Colonic mucosa (tissue), 4 donors: ENCODE results near the gene AGBL1. TPM values are rescaled to one million over a fixed set of nuclear protein-coding genes. Genes with fewer than 3 reads are reported as not detected.

ENCODE experiments used
- DNase-seq: peaks from one replicate; pipeline ENCODE4 v3.0.0-alpha.2; 2020
- H3K27ac ChIP-seq: fragments of 200-600 bp; one replicate; pipeline ENCODE4 v1.8.0; 2021
- H3K27me3 ChIP-seq: fragments of 200-600 bp; one replicate; pipeline ENCODE4 v1.8.0; 2021
- H3K36me3 ChIP-seq: fragments of 200-600 bp; one replicate; pipeline ENCODE4 v1.8.0; 2021
- H3K4me1 ChIP-seq: fragments of 200-600 bp; one replicate; pipeline ENCODE4 v1.8.0; 2021; ENCODE audit warnings: mild to moderate bottlenecking
- H3K4me3 ChIP-seq: fragments of 200-600 bp; one replicate; pipeline ENCODE4 v1.8.0; 2021
- H3K9ac ChIP-seq, 2 donors: one replicate each; pipeline ENCODE4 v1.7.0; 2013; ENCODE audit warnings: control low read depth in 2 of 2, low read depth in 2 of 2, low read length in 2 of 2
- H3K9me3 ChIP-seq: fragments of 200-600 bp; one replicate; pipeline ENCODE4 v1.8.0; 2021
- intact Hi-C: fragments of 100-400 bp; cut with DNase I; formaldehyde crosslinking; loops from one replicate; pipeline ENCODE4 v1.14.1; 2022
- total RNA-seq, 2 donors: library from RNA; stranded (reverse); fragmentation: NEBNext Ultra II Directional in 1 of 2; extraction: Animal tissue kit (Norgen Biotek cat#: 25700) in 1 of 2; gene quantifications; one replicate each; pipeline ENCODE4 v1.2.1, GENCODE V29; 2021
- TF ChIP-seq, protein P1 (sequence below): fragments of 200-600 bp; IDR thresholded peaks from one replicate; pipeline ENCODE4 v1.8.0; 2022; ENCODE audit warnings: antibody characterized with exemption, mild to moderate bottlenecking
- donor health status: healthy.
- donor health status: DM: no; HTN: no; CAD: no.
- donor health status: DM: no; HTN: no; CAD: no.

The AGBL1 gene
- total RNA-seq, 2 donors from 2014 or later, result 0.10 to 0.24 TPM

DNA sequence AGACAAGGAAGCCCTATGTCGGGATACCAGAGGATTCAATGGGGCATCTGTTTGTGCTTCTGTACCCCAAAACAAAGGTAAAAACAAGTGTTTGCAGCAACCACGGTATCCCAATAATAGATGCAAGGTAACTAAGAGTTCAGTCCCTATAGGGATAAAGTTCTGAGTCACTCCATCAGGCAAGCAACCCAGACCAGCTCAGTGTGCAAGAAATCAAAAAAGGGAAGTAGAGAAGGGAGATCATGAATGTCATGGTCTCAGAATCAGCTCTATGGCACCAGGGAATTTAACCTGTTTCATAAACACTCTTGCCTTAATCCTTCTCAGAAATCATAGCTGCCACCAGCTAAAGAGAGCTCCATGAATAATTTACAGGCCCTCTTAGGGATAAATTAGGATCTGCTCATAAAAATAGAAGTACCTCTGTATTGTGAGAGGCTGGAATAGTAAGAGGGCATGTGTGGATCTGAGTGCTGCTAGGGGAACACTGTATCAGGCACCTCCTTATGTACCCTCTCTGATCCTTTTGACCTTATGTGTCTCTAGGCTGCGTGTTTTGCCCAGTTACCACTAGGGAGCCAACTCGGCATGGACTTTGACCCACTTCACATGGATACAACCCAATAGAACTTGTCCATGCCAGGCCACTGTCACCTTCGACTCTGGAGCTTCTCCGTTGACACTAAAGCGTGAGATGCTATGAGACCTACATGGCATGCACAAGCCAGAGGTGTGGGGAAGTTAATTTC lies 754.6 kb downstream of the AGBL1 start:
- intact Hi-C loops, result no loop called here
- TF ChIP-seq, protein P1, sequence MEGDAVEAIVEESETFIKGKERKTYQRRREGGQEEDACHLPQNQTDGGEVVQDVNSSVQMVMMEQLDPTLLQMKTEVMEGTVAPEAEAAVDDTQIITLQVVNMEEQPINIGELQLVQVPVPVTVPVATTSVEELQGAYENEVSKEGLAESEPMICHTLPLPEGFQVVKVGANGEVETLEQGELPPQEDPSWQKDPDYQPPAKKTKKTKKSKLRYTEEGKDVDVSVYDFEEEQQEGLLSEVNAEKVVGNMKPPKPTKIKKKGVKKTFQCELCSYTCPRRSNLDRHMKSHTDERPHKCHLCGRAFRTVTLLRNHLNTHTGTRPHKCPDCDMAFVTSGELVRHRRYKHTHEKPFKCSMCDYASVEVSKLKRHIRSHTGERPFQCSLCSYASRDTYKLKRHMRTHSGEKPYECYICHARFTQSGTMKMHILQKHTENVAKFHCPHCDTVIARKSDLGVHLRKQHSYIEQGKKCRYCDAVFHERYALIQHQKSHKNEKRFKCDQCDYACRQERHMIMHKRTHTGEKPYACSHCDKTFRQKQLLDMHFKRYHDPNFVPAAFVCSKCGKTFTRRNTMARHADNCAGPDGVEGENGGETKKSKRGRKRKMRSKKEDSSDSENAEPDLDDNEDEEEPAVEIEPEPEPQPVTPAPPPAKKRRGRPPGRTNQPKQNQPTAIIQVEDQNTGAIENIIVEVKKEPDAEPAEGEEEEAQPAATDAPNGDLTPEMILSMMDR, result no peak
- no peaks in the 10 kb centered on the region for H3K27me3 ChIP-seq
- H3K4me3 ChIP-seq, result no peak overlapping the region
- DNase-seq, result no peak
- H3K36me3 ChIP-seq, result no peaks in the 10 kb centered on the region
- no peaks in the 10 kb centered on the region for H3K4me1 ChIP-seq
- no peak overlapping the region for H3K9ac ChIP-seq
- no peak overlapping the region for H3K27ac ChIP-seq
- no peaks in the 10 kb centered on the region for H3K9me3 ChIP-seq

DNA sequence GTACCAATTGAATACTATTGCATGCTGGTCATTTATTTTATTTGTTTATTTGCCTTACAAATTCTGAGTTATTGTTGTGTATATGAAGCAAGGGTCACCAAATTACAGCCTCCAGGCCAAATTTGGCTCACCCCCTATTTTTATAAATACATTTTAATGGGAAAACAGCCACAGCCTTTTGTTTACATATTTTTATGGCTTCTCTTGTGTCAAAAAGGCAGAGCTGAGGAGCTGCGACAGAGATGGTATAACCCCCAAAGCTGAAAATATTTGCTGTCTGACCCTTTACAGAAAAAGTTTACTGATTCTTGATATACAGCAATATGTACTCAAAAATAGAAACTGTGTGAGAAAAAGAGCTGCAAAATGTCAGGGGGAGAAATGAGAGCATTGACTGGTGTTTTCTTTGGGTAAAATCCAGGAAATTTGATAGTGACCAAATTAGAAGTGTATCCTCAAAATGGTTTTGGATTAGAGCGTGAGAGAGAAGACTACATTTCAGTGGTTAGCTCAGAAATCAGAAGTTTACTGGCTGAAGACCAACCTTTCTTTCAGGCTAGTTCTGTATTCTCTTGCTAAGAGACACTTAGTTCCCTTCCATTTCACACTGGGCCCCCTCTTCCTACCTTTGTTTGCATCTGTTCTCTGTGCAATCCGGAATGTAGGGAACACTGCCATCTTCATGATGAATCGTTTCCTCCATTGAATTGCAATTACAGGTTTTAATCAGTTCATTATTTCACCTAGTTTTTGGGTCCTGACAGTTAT lies 757.8 kb downstream of the AGBL1 start:
- no peaks in the 10 kb centered on the region for H3K4me1 ChIP-seq
- TF ChIP-seq, protein P1, result no peak
- H3K4me3 ChIP-seq, result no peak overlapping the region
- no peaks in the 10 kb centered on the region for H3K27me3 ChIP-seq
- H3K9me3 ChIP-seq, result no peaks in the 10 kb centered on the region
- intact Hi-C loops, result no loop called here
- H3K9ac ChIP-seq, result no peak overlapping the region
- DNase-seq, result no peak
- H3K27ac ChIP-seq, result no peak overlapping the region
- no peaks in the 10 kb centered on the region for H3K36me3 ChIP-seq

DNA sequence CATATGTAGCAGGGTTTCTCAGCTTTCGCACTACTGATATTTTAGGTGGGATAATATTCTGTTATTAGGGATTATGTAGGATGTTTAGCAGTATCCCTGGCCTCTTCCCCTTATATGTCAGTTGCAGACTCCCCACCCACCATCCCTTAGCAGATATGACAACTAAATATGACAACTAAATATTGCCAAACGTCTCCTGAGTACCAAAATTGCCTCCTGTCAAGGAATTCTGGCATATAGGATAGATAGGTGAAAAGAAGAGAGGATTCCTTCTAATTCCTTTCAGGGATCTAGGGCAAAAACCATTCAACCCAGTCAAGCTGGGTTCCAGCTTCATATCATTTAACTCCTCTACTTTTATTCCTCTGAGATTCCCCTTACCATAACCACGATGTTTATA lies 759.8 kb downstream of the AGBL1 start:
- H3K4me1 ChIP-seq, result no peaks in the 10 kb centered on the region
- no peak for DNase-seq
- intact Hi-C loops, result no loop called here

DNA sequence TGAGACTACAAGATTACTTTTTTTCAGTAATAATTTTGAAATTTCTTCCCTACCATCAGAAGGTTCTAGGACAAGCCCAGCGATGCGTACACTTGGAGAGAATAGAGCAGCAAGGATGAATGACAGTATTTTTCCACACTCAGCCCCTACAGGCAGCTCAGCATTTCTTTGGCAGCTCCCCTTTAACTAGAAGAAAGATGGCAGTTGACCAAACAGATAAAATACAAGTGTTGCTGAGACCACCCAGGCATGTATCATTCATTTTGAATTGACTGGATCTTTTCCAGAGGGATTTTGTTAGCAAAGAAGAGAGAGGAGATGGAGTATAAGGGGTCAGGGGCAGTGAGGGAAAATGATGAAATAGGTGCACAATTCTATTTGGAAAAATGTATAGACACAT lies 761.3 kb downstream of the AGBL1 start:
- no peaks in the 10 kb centered on the region for H3K27me3 ChIP-seq
- TF ChIP-seq, protein P1, result no peak
- H3K27ac ChIP-seq, result no peak overlapping the region
- intact Hi-C loops, result no loop called here
- no peak overlapping the region for H3K4me3 ChIP-seq
- H3K9me3 ChIP-seq, result no peaks in the 10 kb centered on the region
- no peaks in the 10 kb centered on the region for H3K4me1 ChIP-seq
- no peak overlapping the region for H3K9ac ChIP-seq
- H3K36me3 ChIP-seq, result no peaks in the 10 kb centered on the region
- DNase-seq, result no peak

More for the DNA sequence above, 759.8 kb downstream of the AGBL1 start:
- Histone ChIP-seq H3K4me3 (no peak overlapping the region), H3K27ac (no peak overlapping the region), H3K9me3 (no peaks in the 10 kb centered on the region), H3K27me3 (no peaks in the 10 kb centered on the region), H3K36me3 (no peaks in the 10 kb centered on the region), H3K9ac (no peak overlapping the region)
- TF ChIP-seq, protein P1, result no peak

DNA sequence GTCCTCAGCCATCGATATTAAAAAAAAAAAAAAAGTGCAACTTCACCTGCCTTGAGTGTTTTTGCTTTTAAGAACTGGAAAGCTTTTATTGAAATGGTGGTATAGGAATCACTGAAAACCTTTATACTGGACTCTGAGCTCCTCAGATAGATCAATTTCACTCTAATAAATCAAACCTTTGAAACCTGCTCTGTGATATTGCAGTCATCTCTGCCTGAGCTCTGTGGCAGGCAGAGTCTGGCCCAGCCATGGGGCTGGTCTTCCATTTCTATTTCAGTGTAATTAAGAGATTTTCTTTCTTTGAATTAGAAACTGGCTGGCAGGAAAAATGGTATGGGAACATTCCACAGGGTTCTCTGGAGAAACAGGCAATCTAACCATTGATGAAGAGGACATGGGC lies 762.5 kb downstream of the AGBL1 start:
- H3K9me3 ChIP-seq, result no peaks in the 10 kb centered on the region
- no peak overlapping the region for H3K4me3 ChIP-seq
- no peaks in the 10 kb centered on the region for H3K36me3 ChIP-seq
- no peak for DNase-seq
- H3K4me1 ChIP-seq, result no peaks in the 10 kb centered on the region
- TF ChIP-seq, protein P1, result no peak
- no peak overlapping the region for H3K27ac ChIP-seq
- H3K27me3 ChIP-seq, result no peaks in the 10 kb centered on the region
- intact Hi-C loops, result no loop called here
- H3K9ac ChIP-seq, result no peak overlapping the region
